Measurements from ENCODE around the gene PTPDC1. TPM values are rescaled to one million over a fixed set of nuclear protein-coding genes. Genes with fewer than 3 reads are reported as not detected.

PTPDC1 gene
- total and polyA plus RNA-seq, 2 of the 8 experiments (the other 6 are each of a cell fraction or from before 2014, with no cell fraction given) = 4.1 to 7.3 TPM

GRCh38 chr9:94081435-94081834, 2.8 kb upstream of the PTPDC1 start (continued):
- TF ChIP-seq TAF1 (IDR thresholded peaks at IDR 0.05; ENCODE audit: low read depth, low read length) = no peak
